Breast epithelium (tissue), 3 donors: ENCODE data around the gene NUP210L.

Experiments
- POLR2A ChIP-seq: fragments of 450-650 bp; IDR thresholded peaks from one replicate; pipeline ENCODE4 v1.6.1; 2016; ENCODE audit warnings: antibody characterized with exemption, mild to moderate bottlenecking, moderate library complexity
- POLR2AphosphoS5 ChIP-seq, 3 donors: sonication (generic); formaldehyde crosslinking; IDR thresholded peaks; one replicate each; pipeline ENCODE4 v1.6.1; 2017; ENCODE audit warnings: antibody characterized with exemption in 3 of 3
- TF ChIP-seq, protein P1 (sequence below), 3 donors: fragments of 450-650 bp; IDR thresholded peaks; one replicate each; pipeline ENCODE4 v1.5.1; 2016 to 2017; ENCODE audit warnings: antibody characterized with exemption in 3 of 3, mild to moderate bottlenecking in 3 of 3, moderate library complexity in 3 of 3

- TF ChIP-seq POLR2A = no peak
- TF ChIP-seq, protein P1, sequence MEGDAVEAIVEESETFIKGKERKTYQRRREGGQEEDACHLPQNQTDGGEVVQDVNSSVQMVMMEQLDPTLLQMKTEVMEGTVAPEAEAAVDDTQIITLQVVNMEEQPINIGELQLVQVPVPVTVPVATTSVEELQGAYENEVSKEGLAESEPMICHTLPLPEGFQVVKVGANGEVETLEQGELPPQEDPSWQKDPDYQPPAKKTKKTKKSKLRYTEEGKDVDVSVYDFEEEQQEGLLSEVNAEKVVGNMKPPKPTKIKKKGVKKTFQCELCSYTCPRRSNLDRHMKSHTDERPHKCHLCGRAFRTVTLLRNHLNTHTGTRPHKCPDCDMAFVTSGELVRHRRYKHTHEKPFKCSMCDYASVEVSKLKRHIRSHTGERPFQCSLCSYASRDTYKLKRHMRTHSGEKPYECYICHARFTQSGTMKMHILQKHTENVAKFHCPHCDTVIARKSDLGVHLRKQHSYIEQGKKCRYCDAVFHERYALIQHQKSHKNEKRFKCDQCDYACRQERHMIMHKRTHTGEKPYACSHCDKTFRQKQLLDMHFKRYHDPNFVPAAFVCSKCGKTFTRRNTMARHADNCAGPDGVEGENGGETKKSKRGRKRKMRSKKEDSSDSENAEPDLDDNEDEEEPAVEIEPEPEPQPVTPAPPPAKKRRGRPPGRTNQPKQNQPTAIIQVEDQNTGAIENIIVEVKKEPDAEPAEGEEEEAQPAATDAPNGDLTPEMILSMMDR (IDR thresholded peaks at IDR 0.05) = no peak
- no peak for TF ChIP-seq POLR2AphosphoS5 (IDR thresholded peaks at IDR 0.05)
These were observed 193.5 kb downstream of the NUP210L start for GRCh38 chr1:153961421-153961820.
